Measurements from ENCODE around the gene DDX5. TPM values are rescaled to one million over a fixed set of nuclear protein-coding genes. Genes with fewer than 3 reads are reported as not detected.

DDX5 gene
- total and polyA plus RNA-seq, 2 of the 4 experiments (the other 2 are of a cell fraction), result 253 to 781 TPM

- H3K4me3 ChIP-seq (ENCODE audit: insufficient read depth, low read depth, low read length), result no peak overlapping the region
- TF ChIP-seq NFE2L2 (IDR thresholded peaks at IDR 0.05; ENCODE audit: low read depth, low read length), result no peak
- no peak for TF ChIP-seq RCOR1 (IDR thresholded peaks at IDR 0.05; ENCODE audit: insufficient replicate concordance, low read length)
- TF ChIP-seq MXI1 (IDR thresholded peaks at IDR 0.05; ENCODE audit: borderline replicate concordance, low read depth, low read length), result no peak
- no peak for TF ChIP-seq USF2 (IDR thresholded peaks at IDR 0.05; ENCODE audit: low read depth, low read length)
- TF ChIP-seq RAD21 (IDR thresholded peaks at IDR 0.05; ENCODE audit: low read length), result no peak
- TF ChIP-seq POLR2A (IDR thresholded peaks at IDR 0.05; ENCODE audit: low read depth, low read length), result no peak
- TF ChIP-seq ELK1 (IDR thresholded peaks at IDR 0.05; ENCODE audit: borderline replicate concordance, low read depth, low read length), result no peak
- no peak for TF ChIP-seq FOS (IDR thresholded peaks at IDR 0.05; ENCODE audit: low read depth, low read length)
- no peak for TF ChIP-seq RFX5 (IDR thresholded peaks at IDR 0.05; ENCODE audit: low read depth, low read length)
- no peak for TF ChIP-seq CHD1 (IDR thresholded peaks at IDR 0.05; ENCODE audit: low read depth, low read length)
- TF ChIP-seq BHLHE40 (IDR thresholded peaks at IDR 0.05; ENCODE audit: low read depth, low read length), result no peak
- TF ChIP-seq MAFK (IDR thresholded peaks at IDR 0.05; ENCODE audit: low read depth, low read length), result no peak
- no peak for TF ChIP-seq SMC3 (IDR thresholded peaks at IDR 0.05; ENCODE audit: low read depth, low read length)
- no peak for TF ChIP-seq CEBPB (IDR thresholded peaks at IDR 0.05; ENCODE audit: low read depth, low read length)
- H3K9ac ChIP-seq (ENCODE audit: low read depth, low read length), result no peak overlapping the region
- no peaks in the 10 kb centered on the region; the same call in none of the 2 replicates for H3K27me3 ChIP-seq (ENCODE audit: control insufficient read depth, insufficient read depth, low read length)
- H3K23ac ChIP-seq (ENCODE audit: low read depth, low read length), result no peak overlapping the region
- no peaks in the 10 kb centered on the region for H3K9me3 ChIP-seq (ENCODE audit: control insufficient read depth, insufficient read depth, low read length)
- 100% methylated on average over 1 of the region's 6 CpGs; no CpG with 5 or more reads in 1 of the 2 experiments for WGBS, 2 experiments (ENCODE audit: extremely low coverage in 2 of 2, insufficient read length in 1 of 2)
- H2BK20ac ChIP-seq (ENCODE audit: low read depth, low read length), result no peak overlapping the region
- H3K56ac ChIP-seq (ENCODE audit: extremely low read depth, insufficient read depth, low read length), result no peak overlapping the region
- in situ Hi-C loops (cut with MboI; ENCODE audit: low sequenced_read_pairs) (no loop called here), dilution Hi-C loops (cut with HindIII; ENCODE audit: low sequenced_read_pairs, unreplicated experiment) (no loop called here), intact Hi-C loops (cut with micrococcal nuclease) (no loop called here)
- no peak overlapping the region for H4K5ac ChIP-seq (ENCODE audit: low read depth, low read length)
- H3K4me2 ChIP-seq (ENCODE audit: low read depth, low read length), result no peak overlapping the region
- peaks cover 8% of the 10 kb centered on the region for H3K4me1 ChIP-seq (ENCODE audit: control insufficient read depth, insufficient read depth, low read length)
- H2BK120ac ChIP-seq (ENCODE audit: low read depth, low read length), result no peak overlapping the region
- DNase-seq, result no peak
- peaks cover 11% of the 10 kb centered on the region; the same call in 1 of the 2 replicates for H3K9me1 ChIP-seq (ENCODE audit: insufficient read depth, low read length)
- ATAC-seq (ENCODE audit: low read depth), result no peak
- no peak overlapping the region for H4K8ac ChIP-seq (ENCODE audit: low read depth in 2 of 2, low read length in 2 of 2)
- H3K4ac ChIP-seq (ENCODE audit: low read depth, low read length), result no peak overlapping the region
- no peaks in the 10 kb centered on the region for H4K20me1 ChIP-seq (ENCODE audit: insufficient read depth, low read length)
- H2AFZ ChIP-seq (replicated peaks; ENCODE audit: low read length, poor library complexity), result no peak overlapping the region
- no peaks in the 10 kb centered on the region for H3K79me1 ChIP-seq (ENCODE audit: low read depth in 1 of 2, low read length in 2 of 2)
- no TSS peak for BruUV-seq (replicated peaks)
- H2AK9ac ChIP-seq (replicated peaks; ENCODE audit: low read depth, low read length, poor library complexity), result no peak overlapping the region
- no peak overlapping the region for H3K18ac ChIP-seq (ENCODE audit: low read depth, low read length)
- no peak overlapping the region for H3K27ac ChIP-seq (ENCODE audit: insufficient read depth, low read length)
- no peak overlapping the region for H2BK15ac ChIP-seq (ENCODE audit: low read depth, low read length)
- H2BK5ac ChIP-seq (ENCODE audit: low read depth, low read length, poor library complexity, severe bottlenecking), result no peak overlapping the region
- no peaks in the 10 kb centered on the region for H3K36me3 ChIP-seq (ENCODE audit: control insufficient read depth, insufficient read depth, low read length)
- H4K91ac ChIP-seq (ENCODE audit: insufficient read depth, low read depth, low read length), result no peak overlapping the region
- no peak overlapping the region for H2AK5ac ChIP-seq (ENCODE audit: low read depth, low read length)
- no peak overlapping the region for H3K14ac ChIP-seq (replicated peaks; ENCODE audit: low read depth, low read length)
- CTCF ChIA-PET, result no interaction called here
- POLR2A ChIA-PET (ENCODE audit: unreplicated experiment), result no interaction called here
Measured at GRCh38 chr17:64461788-64462187, 44.3 kb downstream of the DDX5 start.

Measured in IMR-90 (cell line).